ENCODE measurements around the gene STAB1.
A peak's percentile ranks its signal among the peaks of the same experiment; 100 is the strongest.
"Not testable (repeated sequence)": the region's sequence is repeated elsewhere in the genome, so short reads cannot be mapped to it uniquely, and the experiment has no call there.

Gene STAB1

GRCh38 chr3:52523386-52524257, 28.5 kb downstream of the STAB1 start:
- no peak for DNase-seq (ENCODE audit: low spot score)

- DNase-seq (ENCODE audit: low spot score), result no peak
Measured at GRCh38 chr3:52524258-52524751, 29.2 kb downstream of the STAB1 start.

- no peak for DNase-seq (ENCODE audit: low spot score)
Measured at GRCh38 chr3:52524752-52525679, 29.9 kb downstream of the STAB1 start.

GRCh38 chr3:52525680-52526561, 30.8 kb downstream of the STAB1 start:
- DNase-seq (ENCODE audit: low spot score), result peak; percentile 1

- DNase-seq (ENCODE audit: low spot score), result not testable (repeated sequence)
Measured at GRCh38 chr3:52526671-52527038, 31.5 kb downstream of the STAB1 start.

- DNase-seq (ENCODE audit: low spot score), result peak; percentile 9
Measured at GRCh38 chr3:52527039-52527731, 32.0 kb downstream of the STAB1 start.

GRCh38 chr3:52527732-52528585, 32.8 kb downstream of the STAB1 start:
- DNase-seq (ENCODE audit: low spot score), result peak; percentile 2

- DNase-seq (ENCODE audit: low spot score), result peak; percentile 0
Measured at GRCh38 chr3:52528586-52529375, 33.6 kb downstream of the STAB1 start.

GRCh38 chr3:52529376-52530333, 34.5 kb downstream of the STAB1 start:
- DNase-seq (ENCODE audit: low spot score), result peak; percentile 0

- DNase-seq (ENCODE audit: low spot score), result no peak
Measured at GRCh38 chr3:52530918-52531826, 36.0 kb downstream of the STAB1 start.

- no peak for DNase-seq (ENCODE audit: low spot score)
Measured at GRCh38 chr3:52531860-52532516, 36.9 kb downstream of the STAB1 start.

GRCh38 chr3:52532517-52532837, 37.3 kb downstream of the STAB1 start:
- DNase-seq (ENCODE audit: low spot score), result peak; percentile 67

- DNase-seq (ENCODE audit: low spot score), result peak; percentile 57
Measured at GRCh38 chr3:52532838-52533622, 37.9 kb downstream of the STAB1 start.

GRCh38 chr3:52533623-52534280, 38.6 kb downstream of the STAB1 start, which contains the start of gene NT5DC2:
Gene NT5DC2, minus strand, starts transcription at chr3:52533857. Its CDS starts 120 bp downstream, at chr3:52533737.
- DNase-seq (ENCODE audit: low spot score), result peak; percentile 79

Data from HuH-7.5 (cell line).